SK-N-SH (cell line): Measurements from ENCODE around the gene ROS1. TPM values are rescaled to one million over a fixed set of nuclear protein-coding genes. Genes with fewer than 3 reads are reported as not detected.

ENCODE experiments used
- CTCF ChIA-PET: fragments of 300-600, 350-600 bp; formaldehyde crosslinking; extraction: SDS; loops from one replicate; lab custom pipeline; 2021; lab: Yijun Ruan, JAX
- POLR2A ChIA-PET: fragments of 350-600 bp; sonication (Branson Sonifier 250); formaldehyde crosslinking; extraction: SDS; loops from one replicate; lab custom pipeline; 2020; ENCODE audit warnings: antibody characterized with exemption, inconsistent platforms; lab: Yijun Ruan, JAX
- DNase-seq: peaks from one replicate; pipeline ENCODE4 v3.0.0; 2012
- H2AFZ ChIP-seq: fragments of 200-600 bp; sonication (generic); 2 replicates; pipeline ENCODE4 v1.8.1; 2016; ENCODE audit warnings: antibody characterized with exemption, mild to moderate bottlenecking, low read depth
- H3F3A ChIP-seq: fragments of 200-600 bp; sonication (generic); replicated peaks from 2 replicates; pipeline ENCODE3; 2016; ENCODE audit warnings: antibody characterized with exemption, mild to moderate bottlenecking; ENCODE audit not compliant: insufficient read depth
- H3K27ac ChIP-seq, 2 experiments: fragments of 200-500 bp in 1 of 2; fragments of 200-600 bp in 1 of 2; sonication (Bioruptor generic) in 1 of 2; sonication (generic), shearing (Covaris generic) in 1 of 2; 2 replicates each; pipeline versions ENCODE4 v1.5.1 to v1.6.1; 2014 to 2016; ENCODE audit warnings: low read depth in 2 of 2, inconsistent platforms in 1 of 2, low read length in 1 of 2, mild to moderate bottlenecking in 1 of 2, mixed read lengths in 1 of 2
- H3K27me3 ChIP-seq: fragments of 200-600 bp; sonication (generic), shearing (Covaris generic); 2 replicates; pipeline ENCODE4 v1.6.1; 2016; ENCODE audit warnings: mixed run types; ENCODE audit not compliant: insufficient read depth
- H3K36me3 ChIP-seq, 2 experiments: fragments of 200-500 bp in 1 of 2; fragments of 200-600 bp in 1 of 2; sonication (Bioruptor generic) in 1 of 2; sonication (generic) in 1 of 2; replicated peaks in 1 of 2; 2 replicates each; pipeline versions ENCODE3 to v1.5.1; 2014 to 2016; ENCODE audit warnings: low read length in 1 of 2, mild to moderate bottlenecking in 1 of 2; ENCODE audit not compliant: insufficient read depth in 2 of 2, control insufficient read depth in 1 of 2
- H3K4me1 ChIP-seq, 2 experiments: fragments of 200-500 bp in 1 of 2; fragments of 200-600 bp in 1 of 2; sonication (Bioruptor generic) in 1 of 2; sonication (generic), shearing (Covaris generic) in 1 of 2; 2 replicates each; pipeline versions ENCODE4 v1.5.1 to v1.6.1; 2014 to 2016; ENCODE audit warnings: low read depth in 1 of 2, low read length in 1 of 2, mixed run types in 1 of 2; ENCODE audit not compliant: insufficient read depth in 2 of 2, control insufficient read depth in 1 of 2
- H3K4me2 ChIP-seq: fragments of 200-600 bp; sonication (generic), shearing (Covaris generic); 2 replicates; pipeline ENCODE4 v1.6.1; 2017; ENCODE audit warnings: mixed run types
- H3K4me3 ChIP-seq, 2 experiments: fragments of 200-500 bp in 1 of 2; fragments of 200-600 bp in 1 of 2; sonication (Bioruptor generic) in 1 of 2; sonication (generic), shearing (Covaris generic) in 1 of 2; 2 replicates each; pipeline versions ENCODE4 v1.5.1 to v1.8.1; 2014 to 2016; ENCODE audit warnings: low read depth in 2 of 2, inconsistent platforms in 1 of 2, low read length in 1 of 2, mild to moderate bottlenecking in 1 of 2, mixed read lengths in 1 of 2, moderate library complexity in 1 of 2
- H3K79me2 ChIP-seq: fragments of 200-600 bp; sonication (generic); 2 replicates; pipeline ENCODE4 v1.8.1; 2017; ENCODE audit warnings: mild to moderate bottlenecking; ENCODE audit not compliant: insufficient read depth
- H3K9ac ChIP-seq: fragments of 200-600 bp; sonication (generic); 2 replicates; pipeline ENCODE4 v1.6.1; 2017; ENCODE audit warnings: mixed run types
- H3K9me2 ChIP-seq: fragments of 200-600 bp; sonication (generic); 2 replicates; pipeline ENCODE4 v1.6.1; 2017; ENCODE audit warnings: mixed run types
- H3K9me3 ChIP-seq: fragments of 200-600 bp; sonication (generic); 2 replicates; pipeline ENCODE4 v1.6.1; 2017; ENCODE audit warnings: mixed run types, mild to moderate bottlenecking, moderate library complexity
- H4K20me1 ChIP-seq: fragments of 200-600 bp; sonication (generic); 2 replicates; pipeline ENCODE4 v1.6.1; 2017; ENCODE audit warnings: mild to moderate bottlenecking, mixed run types; ENCODE audit not compliant: insufficient read depth
- CTCF ChIP-seq: fragments of 200-600 bp; sonication (generic); IDR thresholded peaks from 2 replicates; pipeline ENCODE4 v1.6.1; 2017; ENCODE audit warnings: antibody characterized with exemption, mild to moderate bottlenecking, moderate library complexity
- ELF1 ChIP-seq: IDR thresholded peaks from 2 replicates; pipeline ENCODE4 v1.4.0; 2012
- EP300 ChIP-seq, 2 experiments: IDR thresholded peaks; 2 replicates each; pipeline versions ENCODE4 v1.4.0 to v1.6.1; 2012; ENCODE audit warnings: borderline replicate concordance in 1 of 2, low read depth in 1 of 2, low read length in 1 of 2
- EZH2phosphoT487 ChIP-seq: fragments of 200-600 bp; sonication (generic); IDR thresholded peaks from 2 replicates; pipeline ENCODE4 v1.6.1; 2017; ENCODE audit warnings: low read depth, mixed run types, mild to moderate bottlenecking, antibody characterized with exemption, moderate library complexity, borderline replicate concordance
- FOSL2 ChIP-seq: IDR thresholded peaks from 2 replicates; pipeline ENCODE4 v1.4.0; 2012; ENCODE audit warnings: low read depth, mild to moderate bottlenecking, moderate library complexity, borderline replicate concordance
- FOXJ3 ChIP-seq: sonication (generic); formaldehyde crosslinking; IDR thresholded peaks from 2 replicates; pipeline ENCODE4 v1.5.1; 2020; ENCODE audit warnings: mild to moderate bottlenecking, missing genetic modification reagents
- GATA2 ChIP-seq: sonication (generic); formaldehyde crosslinking; IDR thresholded peaks from 2 replicates; pipeline ENCODE4 v1.5.0; 2020; ENCODE audit warnings: mild to moderate bottlenecking, missing genetic modification reagents
- NFIC ChIP-seq: IDR thresholded peaks from 2 replicates; pipeline ENCODE4 v1.4.0; 2012; ENCODE audit warnings: borderline replicate concordance
- RCOR1 ChIP-seq: fragments of 150-350 bp; IDR thresholded peaks from 2 replicates; pipeline ENCODE4 v1.6.1; 2017; ENCODE audit warnings: antibody characterized with exemption, low read length
- SIN3A ChIP-seq: IDR thresholded peaks from 2 replicates; pipeline ENCODE4 v1.6.1; 2012; ENCODE audit warnings: low read depth, mild to moderate bottlenecking, low read length, moderate library complexity, borderline replicate concordance
- SMC3 ChIP-seq: IDR thresholded peaks from 2 replicates; pipeline ENCODE4 v1.6.1; 2012; ENCODE audit warnings: low read depth, low read length, improper control_type of control experiment
- TAF1 ChIP-seq: IDR thresholded peaks from 2 replicates; pipeline ENCODE4 v1.6.1; 2012; ENCODE audit warnings: low read depth, mild to moderate bottlenecking, low read length, moderate library complexity, borderline replicate concordance
- TEAD4 ChIP-seq: IDR thresholded peaks from 2 replicates; pipeline ENCODE4 v1.4.0; 2012; ENCODE audit warnings: mild to moderate bottlenecking, borderline replicate concordance; ENCODE audit not compliant: insufficient read depth
- USF1 ChIP-seq: IDR thresholded peaks from 2 replicates; pipeline ENCODE4 v1.4.0; 2012; ENCODE audit warnings: low read depth, borderline replicate concordance
- USF2 ChIP-seq: fragments of 150-350 bp; IDR thresholded peaks from 2 replicates; pipeline ENCODE4 v1.6.1; 2017; ENCODE audit warnings: antibody characterized with exemption, low read length, low read depth, borderline replicate concordance
- YY1 ChIP-seq: IDR thresholded peaks from 2 replicates; pipeline ENCODE4 v1.4.0; 2012; ENCODE audit warnings: low read depth, mild to moderate bottlenecking
- WGBS: methylation state at CpG from one replicate; pipeline ENCODE4 v1.1.6; 2017; ENCODE audit warnings: low lambda C conversion rate; 5-methylcytosine and 5-hydroxymethylcytosine counted together
- polyA plus RNA-seq, 3 experiments: library from polyadenylated mRNA; depleted of rRNA; stranded (reverse); fragments of >200 nt; gene quantifications; 2 replicates each; pipeline ENCODE4 v1.2.3, GENCODE V29; 2012
- TF ChIP-seq, protein P1 (sequence below): IDR thresholded peaks from 2 replicates; pipeline ENCODE4 v1.4.0; 2012; ENCODE audit warnings: low read depth, borderline replicate concordance
- TF ChIP-seq, protein P2 (sequence below): fragments of 150-350 bp; IDR thresholded peaks from 2 replicates; pipeline ENCODE4 v1.6.1; 2016; ENCODE audit warnings: mild to moderate bottlenecking, low read depth, low read length

ROS1 gene
- polyA plus RNA-seq, 1 of the 3 experiments (the other 2 are of a cell fraction) = 1.8 TPM

DNA sequence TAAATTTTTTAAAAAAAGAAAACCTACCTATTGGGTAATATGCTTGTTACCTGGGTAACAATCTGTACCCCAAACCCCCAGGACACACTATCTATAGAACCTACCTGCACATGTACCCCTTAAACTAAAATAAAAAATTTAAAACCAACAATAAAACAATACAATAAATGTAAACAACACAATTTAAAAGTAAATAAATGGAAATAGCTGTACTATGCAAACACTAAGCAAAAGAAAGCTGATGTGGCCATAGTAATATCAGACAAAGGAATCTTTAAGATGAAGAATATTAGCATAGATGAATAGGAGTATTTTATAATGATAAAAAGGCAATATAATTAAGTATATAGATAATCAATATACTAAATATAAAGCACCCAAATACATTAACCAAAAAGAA is 50.3 kb downstream of the ROS1 start:
- no peak for DNase-seq
- Histone ChIP-seq H2AFZ (no peak overlapping the region), H3K4me3 (no peak overlapping the region), H4K20me1 (no peaks in the 10 kb centered on the region), H3K9ac (no peak overlapping the region), H3K4me2 (no peak overlapping the region), H3K9me2 (no peaks in the 10 kb centered on the region), H3K27ac (no peak overlapping the region), H3K4me1 (no peaks in the 10 kb centered on the region), H3K9me3 (peaks cover 7% of the 10 kb centered on the region; the same call in 1 of the 2 replicates), H3K27me3 (no peaks in the 10 kb centered on the region; the same call in 1 of the 2 replicates), H3K79me2 (no peaks in the 10 kb centered on the region), H3F3A (no peaks in the 10 kb centered on the region), H3K36me3 (peaks cover 0 to 6% of the 10 kb centered on the region in 2 experiments)
- TF ChIP-seq GATA2 (CRISPR knock-in tag) (no peak), ELF1 (no peak), YY1 (no peak), EP300 (IDR thresholded peaks at IDR 0.05; ENCODE audit: borderline replicate concordance in 1 of 2, low read depth in 1 of 2, low read length in 1 of 2) (no peak), FOXJ3 (CRISPR knock-in tag) (no peak), USF1 (no peak), NFIC (no peak), EZH2phosphoT487 (no peak), FOSL2 (no peak)
- TF ChIP-seq, protein P1, sequence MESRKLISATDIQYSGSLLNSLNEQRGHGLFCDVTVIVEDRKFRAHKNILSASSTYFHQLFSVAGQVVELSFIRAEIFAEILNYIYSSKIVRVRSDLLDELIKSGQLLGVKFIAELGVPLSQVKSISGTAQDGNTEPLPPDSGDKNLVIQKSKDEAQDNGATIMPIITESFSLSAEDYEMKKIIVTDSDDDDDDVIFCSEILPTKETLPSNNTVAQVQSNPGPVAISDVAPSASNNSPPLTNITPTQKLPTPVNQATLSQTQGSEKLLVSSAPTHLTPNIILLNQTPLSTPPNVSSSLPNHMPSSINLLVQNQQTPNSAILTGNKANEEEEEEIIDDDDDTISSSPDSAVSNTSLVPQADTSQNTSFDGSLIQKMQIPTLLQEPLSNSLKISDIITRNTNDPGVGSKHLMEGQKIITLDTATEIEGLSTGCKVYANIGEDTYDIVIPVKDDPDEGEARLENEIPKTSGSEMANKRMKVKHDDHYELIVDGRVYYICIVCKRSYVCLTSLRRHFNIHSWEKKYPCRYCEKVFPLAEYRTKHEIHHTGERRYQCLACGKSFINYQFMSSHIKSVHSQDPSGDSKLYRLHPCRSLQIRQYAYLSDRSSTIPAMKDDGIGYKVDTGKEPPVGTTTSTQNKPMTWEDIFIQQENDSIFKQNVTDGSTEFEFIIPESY = no peak
- TF ChIP-seq, protein P2, sequence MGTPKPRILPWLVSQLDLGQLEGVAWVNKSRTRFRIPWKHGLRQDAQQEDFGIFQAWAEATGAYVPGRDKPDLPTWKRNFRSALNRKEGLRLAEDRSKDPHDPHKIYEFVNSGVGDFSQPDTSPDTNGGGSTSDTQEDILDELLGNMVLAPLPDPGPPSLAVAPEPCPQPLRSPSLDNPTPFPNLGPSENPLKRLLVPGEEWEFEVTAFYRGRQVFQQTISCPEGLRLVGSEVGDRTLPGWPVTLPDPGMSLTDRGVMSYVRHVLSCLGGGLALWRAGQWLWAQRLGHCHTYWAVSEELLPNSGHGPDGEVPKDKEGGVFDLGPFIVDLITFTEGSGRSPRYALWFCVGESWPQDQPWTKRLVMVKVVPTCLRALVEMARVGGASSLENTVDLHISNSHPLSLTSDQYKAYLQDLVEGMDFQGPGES = no peak
- POLR2A ChIA-PET = no interaction called here
- CTCF ChIA-PET = no interaction called here

- peaks cover 0 to 6% of the 10 kb centered on the region in 2 experiments for H3K36me3 ChIP-seq
- CTCF ChIA-PET = no interaction called here
- WGBS = 61% methylated on average over 10 of the region's 33 CpGs
- H3K4me2 ChIP-seq = no peak overlapping the region
- no peak overlapping the region for H3K4me3 ChIP-seq
- DNase-seq = no peak
- no peak overlapping the region for H2AFZ ChIP-seq
- no peaks in the 10 kb centered on the region for H3K9me2 ChIP-seq
- POLR2A ChIA-PET = no interaction called here
- no peak overlapping the region for H3K27ac ChIP-seq
- H4K20me1 ChIP-seq = no peaks in the 10 kb centered on the region
- no peak overlapping the region for H3K9ac ChIP-seq
- H3K9me3 ChIP-seq = peaks cover 7% of the 10 kb centered on the region; the same call in 1 of the 2 replicates
- no peaks in the 10 kb centered on the region for H3K4me1 ChIP-seq
- H3K27me3 ChIP-seq = no peaks in the 10 kb centered on the region; the same call in 1 of the 2 replicates
- H3K79me2 ChIP-seq = no peaks in the 10 kb centered on the region
- no peaks in the 10 kb centered on the region for H3F3A ChIP-seq
- TF ChIP-seq, protein P2 = no peak
- TF ChIP-seq YY1 (no peak), FOXJ3 (CRISPR knock-in tag) (no peak), SIN3A (no peak), USF2 (no peak), ELF1 (no peak), TAF1 (no peak), CTCF (no peak), TEAD4 (no peak), RCOR1 (no peak), SMC3 (no peak)
Observed at GRCh38 chr6:117373211-117373813, 52.4 kb downstream of the ROS1 start.
